BLaER1 (cell line): Measurements from ENCODE around the gene CCDC24.
A peak's percentile ranks its signal among the peaks of the same experiment; 100 is the strongest.

Experiments used
- H3K27ac ChIP-seq: shearing (Covaris generic); formaldehyde crosslinking; 2 replicates; pipeline ENCODE4 v1.8.1; 2022
- H3K27me3 ChIP-seq: shearing (Covaris generic); formaldehyde crosslinking; 2 replicates; pipeline ENCODE4 v1.8.1; 2022
- H3K36me3 ChIP-seq: shearing (Covaris generic); formaldehyde crosslinking; 2 replicates; pipeline ENCODE4 v1.8.1; 2022
- H3K4me1 ChIP-seq: shearing (Covaris generic); formaldehyde crosslinking; 2 replicates; pipeline ENCODE4 v1.8.1; 2022
- H3K4me2 ChIP-seq: shearing (Covaris generic); formaldehyde crosslinking; 2 replicates; pipeline ENCODE4 v1.8.1; 2022
- H3K4me3 ChIP-seq: shearing (Covaris generic); formaldehyde crosslinking; 2 replicates; pipeline ENCODE4 v1.8.1; 2022
- H3K9ac ChIP-seq: shearing (Covaris generic); formaldehyde crosslinking; 2 replicates; pipeline ENCODE4 v1.8.1; 2022
- H3K9me3 ChIP-seq: shearing (Covaris generic); formaldehyde crosslinking; 2 replicates; pipeline ENCODE4 v1.8.1; 2022
- H4K20me1 ChIP-seq: shearing (Covaris generic); formaldehyde crosslinking; 2 replicates; pipeline ENCODE4 v1.8.1; 2022
- Cebpa-rat ChIP-seq: shearing (Covaris generic); IDR thresholded peaks from 2 replicates; pipeline ENCODE4 v1.8.1; 2022

The CCDC24 gene

DNA sequence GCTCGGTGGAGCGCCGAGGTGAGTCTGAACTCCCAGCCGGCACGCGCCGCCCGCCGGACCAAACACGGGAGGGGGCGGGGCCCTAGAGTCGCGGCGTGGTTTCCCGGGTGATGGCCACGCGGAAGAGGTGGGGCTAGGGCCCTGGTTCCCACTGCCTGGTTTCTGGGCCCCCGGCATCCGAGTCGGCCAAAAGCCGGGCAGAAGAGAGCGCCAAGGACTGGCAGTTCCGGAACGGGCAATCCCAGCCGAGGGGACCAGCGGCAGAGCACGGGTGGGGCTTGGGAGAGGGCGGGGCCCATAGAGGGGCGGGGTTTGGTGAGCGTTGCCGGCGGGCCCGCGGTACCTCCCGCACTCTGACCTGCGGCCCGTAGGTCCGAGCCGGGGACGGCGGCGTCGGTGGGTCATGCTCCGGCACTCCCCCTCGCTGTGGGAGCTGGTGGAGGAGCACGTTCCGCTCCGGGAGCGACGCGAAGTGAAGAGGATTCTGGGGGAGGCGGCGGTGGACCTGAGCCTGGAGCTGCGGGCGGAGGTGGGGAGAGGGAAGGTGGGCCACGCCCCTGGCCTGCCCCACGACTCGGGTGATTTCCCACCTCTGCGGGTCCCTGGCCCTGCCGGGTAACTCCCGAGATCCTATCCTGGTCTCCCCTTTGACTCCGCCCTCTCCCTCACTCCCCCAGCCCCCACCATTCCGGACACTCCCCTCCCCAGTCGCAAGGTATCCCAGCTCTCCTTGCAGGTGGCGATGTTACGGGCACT, at the start of gene CCDC24:
TSS of gene CCDC24 (plus strand) at position 124 of the 756 bp plus-strand sequence. CDS start at position 404, 280 bp downstream.
- no peaks in the 10 kb centered on the region for H3K9me3 ChIP-seq
- H4K20me1 ChIP-seq, result no peaks in the 10 kb centered on the region
- H3K27me3 ChIP-seq, result no peaks in the 10 kb centered on the region
- peaks cover 9% of the 10 kb centered on the region for H3K36me3 ChIP-seq
- H3K27ac ChIP-seq, result peak within 1 kb of the TSS; percentile 65
- no peak for TF ChIP-seq Cebpa-rat
- H3K4me3 ChIP-seq, result peak within 1 kb of the TSS; percentile 78
- H3K9ac ChIP-seq, result peak within 1 kb of the TSS; percentile 76
- peak within 1 kb of the TSS; percentile 89 for H3K4me2 ChIP-seq
- H3K4me1 ChIP-seq, result peaks cover 57% of the 10 kb centered on the region

DNA sequence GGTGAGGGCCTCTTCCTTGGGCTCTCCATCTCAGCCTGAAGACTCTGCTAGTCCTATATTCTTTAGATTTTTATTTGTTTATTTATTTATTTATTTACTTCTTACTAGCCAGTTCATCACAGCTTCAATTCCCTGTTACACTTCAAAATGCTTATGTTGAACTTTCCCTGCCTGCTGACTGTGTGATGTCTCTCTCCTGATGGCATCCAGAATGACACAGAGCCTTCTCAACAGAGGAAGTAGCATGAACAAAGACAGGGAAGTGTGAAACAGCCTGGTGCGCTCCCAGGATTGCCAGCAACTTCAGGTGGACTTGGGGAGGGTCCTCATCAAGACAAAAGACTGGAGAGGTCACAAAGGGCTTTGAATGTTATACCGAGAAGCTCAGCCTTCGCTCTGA, 49.0 kb upstream of the CCDC24 start:
- Histone ChIP-seq H3K4me3 (no peak overlapping the region), H3K4me2 (no peak overlapping the region), H4K20me1 (peaks cover 16% of the 10 kb centered on the region), H3K27me3 (peaks cover 10% of the 10 kb centered on the region), H3K4me1 (peaks cover 23% of the 10 kb centered on the region), H3K36me3 (peaks cover 22% of the 10 kb centered on the region; the same call in 1 of the 2 replicates), H3K27ac (no peak overlapping the region), H3K9me3 (no peaks in the 10 kb centered on the region), H3K9ac (no peak overlapping the region)
- TF ChIP-seq Cebpa-rat, result no peak

DNA sequence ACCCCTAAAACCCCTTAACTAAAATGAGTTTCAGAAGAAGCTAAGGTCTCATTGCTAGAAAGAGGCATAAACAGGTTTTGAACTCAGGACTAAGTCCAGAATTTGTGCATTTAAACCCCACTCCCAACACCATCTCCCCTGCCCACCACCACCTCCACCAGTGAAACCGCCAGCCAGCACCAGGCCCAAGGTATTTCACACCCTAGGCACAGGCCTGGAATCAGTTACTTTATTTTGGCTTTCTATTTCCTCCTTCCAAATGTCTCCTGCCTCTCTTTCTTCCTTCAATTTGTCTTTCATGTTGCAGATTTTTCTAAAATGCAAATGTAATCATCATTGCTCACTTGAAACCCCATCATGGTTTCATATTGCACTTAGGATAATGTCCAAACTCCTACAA, 46.5 kb upstream of the CCDC24 start:
- H3K27me3 ChIP-seq, result no peaks in the 10 kb centered on the region
- H3K27ac ChIP-seq, result no peak overlapping the region
- TF ChIP-seq Cebpa-rat, result no peak
- H3K4me3 ChIP-seq, result no peak overlapping the region
- no peaks in the 10 kb centered on the region for H3K9me3 ChIP-seq
- peaks cover 38% of the 10 kb centered on the region for H3K4me1 ChIP-seq
- peak overlapping the region; percentile 93 for H3K4me2 ChIP-seq
- H3K36me3 ChIP-seq, result peaks cover 22% of the 10 kb centered on the region
- peaks cover 19% of the 10 kb centered on the region; the same call in 1 of the 2 replicates for H4K20me1 ChIP-seq
- H3K9ac ChIP-seq, result no peak overlapping the region

DNA sequence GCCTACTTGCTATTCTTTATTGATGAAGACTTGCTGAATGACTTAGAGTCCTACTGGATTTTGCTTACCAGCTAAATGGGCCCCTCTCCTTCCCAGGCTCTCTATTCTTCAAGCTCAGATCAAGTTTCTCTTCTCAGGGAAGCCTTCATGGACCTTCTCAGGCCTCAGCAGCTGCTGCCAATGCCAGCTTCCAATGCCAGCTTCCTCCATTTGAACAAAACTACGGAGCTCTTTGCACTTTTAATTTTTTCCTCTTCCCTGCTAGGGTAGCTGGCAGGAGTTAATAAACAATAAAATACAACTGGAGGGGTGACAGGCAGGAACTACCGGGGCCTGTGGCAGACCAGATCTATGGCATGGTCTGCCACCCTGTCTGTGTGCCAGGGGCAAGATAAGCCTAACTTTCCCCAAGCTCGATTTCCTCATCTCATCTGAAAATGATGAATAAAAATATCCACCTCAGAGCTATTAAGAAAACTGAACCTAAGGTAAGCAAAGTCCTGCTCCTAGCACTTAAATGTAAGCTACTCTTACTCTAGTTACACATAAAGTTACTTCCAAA, 45.6 kb upstream of the CCDC24 start:
- peaks cover 31% of the 10 kb centered on the region for H3K36me3 ChIP-seq
- H3K4me3 ChIP-seq, result peak overlapping the region; percentile 81
- H3K9ac ChIP-seq, result peak overlapping the region; percentile 97
- peaks cover 38% of the 10 kb centered on the region for H3K4me1 ChIP-seq
- no peaks in the 10 kb centered on the region for H3K9me3 ChIP-seq
- peak overlapping the region; percentile 93 for H3K4me2 ChIP-seq
- H4K20me1 ChIP-seq, result peaks cover 19% of the 10 kb centered on the region; the same call in 1 of the 2 replicates
- H3K27ac ChIP-seq, result peak overlapping the region; percentile 99
- H3K27me3 ChIP-seq, result no peaks in the 10 kb centered on the region
- TF ChIP-seq Cebpa-rat, result no peak

DNA sequence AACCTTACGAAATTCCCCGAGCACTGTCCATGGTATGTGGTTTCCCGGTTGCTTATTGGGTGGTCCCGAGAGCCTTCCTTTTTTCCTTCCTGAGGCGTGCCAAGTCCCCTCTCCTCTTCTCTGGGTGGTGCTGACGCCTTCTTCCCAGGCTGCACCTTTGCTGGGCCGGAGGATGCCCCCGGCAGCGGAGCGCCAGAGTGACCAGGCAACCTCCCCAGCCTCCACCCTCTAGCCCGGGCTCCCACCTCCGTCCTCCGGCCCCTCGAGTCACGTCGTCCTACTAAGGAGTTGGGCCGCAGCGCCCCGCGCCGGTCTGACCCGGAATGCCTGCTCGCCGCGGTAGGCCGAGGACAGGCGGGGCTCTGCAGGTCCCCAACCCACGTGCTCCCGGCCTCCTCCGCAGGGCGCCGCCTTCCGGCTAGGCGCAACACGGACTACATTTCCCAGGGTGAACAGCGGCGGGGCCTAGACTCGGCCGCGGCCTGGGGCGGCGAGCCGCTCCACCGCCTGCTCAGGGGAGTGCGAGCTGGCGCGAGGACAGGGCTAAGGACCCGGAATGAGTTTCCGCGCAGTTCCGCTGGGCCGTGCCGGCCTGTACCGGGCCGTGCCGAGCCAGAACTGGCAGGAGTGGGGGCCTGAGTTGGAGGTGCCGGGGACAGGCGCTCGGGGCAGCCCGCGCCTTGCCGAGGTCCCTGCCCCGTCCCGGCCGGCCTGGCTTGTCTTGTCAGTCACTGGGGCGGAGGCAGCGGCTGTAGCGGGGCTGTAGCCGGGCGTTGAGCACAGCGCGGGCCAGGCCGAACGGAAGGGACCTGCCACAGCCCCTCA, 45.0 kb upstream of the CCDC24 start, which contains the start of gene IPO13:
TSS of gene IPO13 (plus strand) at position 715 of the 825 bp plus-strand sequence. CDS start 651 bp downstream, outside the sequence.
- Histone ChIP-seq H3K27ac (peak within 1 kb of the TSS; percentile 99), H4K20me1 (peaks cover 19% of the 10 kb centered on the region; the same call in 1 of the 2 replicates), H3K4me2 (peak within 1 kb of the TSS; percentile 93), H3K4me3 (peak within 1 kb of the TSS; percentile 81), H3K4me1 (peaks cover 38% of the 10 kb centered on the region), H3K27me3 (no peaks in the 10 kb centered on the region), H3K9me3 (no peaks in the 10 kb centered on the region), H3K9ac (peak within 1 kb of the TSS; percentile 97), H3K36me3 (peaks cover 36% of the 10 kb centered on the region)
- TF ChIP-seq Cebpa-rat, result no peak

DNA sequence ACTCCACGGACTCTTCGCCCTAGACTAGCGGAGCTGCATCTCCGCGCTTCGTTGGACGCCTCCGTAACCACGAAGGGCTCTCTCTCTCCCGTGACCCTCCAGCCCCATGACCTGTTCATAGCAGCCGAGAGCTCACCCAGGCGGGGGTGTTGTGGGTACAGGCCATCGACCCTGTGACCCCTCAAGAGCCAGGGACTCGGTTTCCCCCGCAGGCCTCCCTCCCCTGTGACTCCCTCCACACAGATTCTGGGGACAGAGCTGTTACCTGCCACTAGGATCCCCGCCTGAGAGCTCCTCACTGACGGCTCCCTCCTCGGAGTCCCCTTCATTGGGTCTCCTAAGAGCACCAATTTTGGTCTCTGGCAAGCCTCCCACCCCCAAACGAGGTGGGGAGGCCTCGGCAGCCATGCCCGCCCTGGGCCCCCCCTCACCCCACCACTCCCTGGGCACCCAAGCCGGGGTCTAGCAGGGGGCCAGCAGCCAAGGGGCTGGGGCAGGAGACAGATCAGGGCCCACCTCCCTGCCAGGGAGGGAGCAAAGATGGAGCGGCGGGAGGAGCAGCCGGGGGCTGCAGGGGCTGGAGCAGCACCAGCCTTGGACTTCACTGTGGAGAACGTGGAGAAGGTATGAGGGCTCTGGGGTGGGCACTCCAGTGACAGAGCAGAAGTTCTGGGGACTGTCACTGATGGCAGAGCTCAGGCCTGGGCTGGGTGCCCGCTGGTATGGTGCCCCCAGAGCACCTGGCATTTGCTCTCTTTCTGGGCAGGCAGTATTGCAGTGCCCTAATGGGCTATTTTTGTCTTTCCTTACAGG, 44.1 kb upstream of the CCDC24 start:
- Histone ChIP-seq H3K4me2 (peak overlapping the region; percentile 93), H3K36me3 (peaks cover 36% of the 10 kb centered on the region), H3K27ac (peak overlapping the region; percentile 99), H3K27me3 (no peaks in the 10 kb centered on the region), H3K9me3 (no peaks in the 10 kb centered on the region), H3K9ac (peak overlapping the region; percentile 97), H4K20me1 (peaks cover 19% of the 10 kb centered on the region; the same call in 1 of the 2 replicates), H3K4me3 (peak overlapping the region; percentile 81), H3K4me1 (peaks cover 38% of the 10 kb centered on the region)
- TF ChIP-seq Cebpa-rat, result no peak

DNA sequence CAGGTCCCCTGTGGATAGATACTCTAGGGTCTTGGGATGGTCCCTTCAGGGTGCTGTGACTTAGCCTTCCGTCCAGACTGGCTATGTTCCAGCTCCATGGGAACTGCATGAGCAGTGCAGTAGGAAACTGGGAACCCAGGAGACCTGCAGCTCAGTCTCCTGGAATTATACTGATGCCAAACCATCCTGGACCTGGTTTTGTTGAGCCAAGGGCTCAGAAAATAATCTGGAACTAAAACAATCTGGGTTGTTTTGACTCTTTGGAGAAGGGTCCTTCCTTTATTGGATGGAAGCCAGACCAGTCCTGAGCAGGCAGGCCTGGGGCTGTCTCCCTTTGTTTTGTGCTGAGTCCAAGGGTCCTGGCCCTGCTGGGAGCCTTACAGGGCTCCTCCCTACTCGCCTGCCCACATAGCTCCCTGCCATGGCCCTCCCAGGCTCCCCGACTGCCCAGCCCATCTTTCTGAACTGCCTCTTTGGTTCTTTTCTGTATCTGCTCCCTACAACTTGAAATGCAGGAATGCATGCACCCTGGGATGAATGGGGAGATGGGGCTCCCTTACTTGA, 43.4 kb upstream of the CCDC24 start:
- TF ChIP-seq Cebpa-rat, result no peak
- H3K9me3 ChIP-seq, result no peaks in the 10 kb centered on the region
- H3K4me3 ChIP-seq, result peak overlapping the region; percentile 81
- peak overlapping the region; percentile 93 for H3K4me2 ChIP-seq
- peak overlapping the region; percentile 99; the same call in 1 of the 2 replicates for H3K27ac ChIP-seq
- no peaks in the 10 kb centered on the region for H3K27me3 ChIP-seq
- H3K36me3 ChIP-seq, result peaks cover 34% of the 10 kb centered on the region
- peaks cover 42% of the 10 kb centered on the region for H3K4me1 ChIP-seq
- H4K20me1 ChIP-seq, result peaks cover 25% of the 10 kb centered on the region
- H3K9ac ChIP-seq, result peak overlapping the region; percentile 97

DNA sequence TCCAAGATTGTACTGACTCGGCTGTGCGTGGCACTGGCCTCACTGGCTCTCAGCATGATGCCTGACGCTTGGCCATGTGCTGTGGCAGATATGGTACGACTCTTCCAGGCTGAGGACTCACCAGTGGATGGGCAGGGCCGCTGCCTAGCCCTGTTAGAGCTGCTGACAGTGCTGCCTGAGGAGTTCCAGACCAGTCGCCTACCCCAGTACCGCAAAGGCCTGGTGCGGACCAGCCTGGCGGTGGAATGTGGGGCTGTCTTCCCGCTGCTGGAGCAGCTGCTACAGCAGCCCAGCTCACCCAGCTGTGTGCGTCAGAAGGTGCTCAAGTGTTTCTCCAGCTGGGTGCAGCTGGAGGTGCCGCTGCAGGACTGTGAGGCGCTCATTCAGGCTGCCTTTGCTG, 41.7 kb upstream of the CCDC24 start:
- Histone ChIP-seq H3K36me3 (peaks cover 26% of the 10 kb centered on the region), H3K27ac (no peak overlapping the region), H3K27me3 (no peaks in the 10 kb centered on the region), H3K4me3 (no peak overlapping the region), H3K9ac (no peak overlapping the region), H3K4me1 (peaks cover 40% of the 10 kb centered on the region), H3K4me2 (no peak overlapping the region), H4K20me1 (peaks cover 43% of the 10 kb centered on the region), H3K9me3 (no peaks in the 10 kb centered on the region)
- no peak for TF ChIP-seq Cebpa-rat
